ENCODE results near the gene PHACTR1.

GRCh38 chr6:13303668-13304017 lies 587.1 kb downstream of the PHACTR1 start:
- no peak for TF ChIP-seq POLR2A (IDR thresholded peaks at IDR 0.05; ENCODE audit: low read length)
- no peak for TF ChIP-seq GATA1 (IDR thresholded peaks at IDR 0.05; ENCODE audit: low read depth, low read length)
